NCI-H128 (cell line): ENCODE measurements around the gene LENG8.

Experiments
- DNase-seq: peaks from one replicate; lab custom pipeline; 2025; ENCODE audit not compliant: unreplicated experiment; lab: John Stamatoyannopoulos, UW

The LENG8 gene

DNA sequence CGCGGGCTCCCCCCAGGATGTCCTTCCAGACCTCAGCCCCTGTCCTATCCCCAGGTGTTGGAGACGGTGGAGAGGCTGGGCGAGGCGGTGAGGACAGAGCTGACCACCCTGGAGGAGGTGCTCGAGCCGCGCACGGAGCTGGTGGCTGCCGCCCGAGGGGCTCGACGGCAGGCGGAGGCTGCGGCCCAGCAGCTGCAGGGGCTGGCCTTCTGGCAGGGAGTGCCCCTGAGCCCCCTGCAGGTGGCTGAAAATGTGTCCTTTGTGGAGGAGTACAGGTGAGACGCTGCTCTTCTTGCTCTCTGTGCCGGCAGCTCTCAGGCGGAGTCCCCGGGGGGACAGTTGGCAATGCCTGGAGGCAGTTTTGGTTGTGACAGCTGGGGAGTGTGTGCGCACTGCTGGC, 26.9 kb upstream of the LENG8 start:
- no peak for DNase-seq

- DNase-seq: no peak
Observed at GRCh38 chr19:54424201-54424600, 24.8 kb upstream of the LENG8 start.

DNA sequence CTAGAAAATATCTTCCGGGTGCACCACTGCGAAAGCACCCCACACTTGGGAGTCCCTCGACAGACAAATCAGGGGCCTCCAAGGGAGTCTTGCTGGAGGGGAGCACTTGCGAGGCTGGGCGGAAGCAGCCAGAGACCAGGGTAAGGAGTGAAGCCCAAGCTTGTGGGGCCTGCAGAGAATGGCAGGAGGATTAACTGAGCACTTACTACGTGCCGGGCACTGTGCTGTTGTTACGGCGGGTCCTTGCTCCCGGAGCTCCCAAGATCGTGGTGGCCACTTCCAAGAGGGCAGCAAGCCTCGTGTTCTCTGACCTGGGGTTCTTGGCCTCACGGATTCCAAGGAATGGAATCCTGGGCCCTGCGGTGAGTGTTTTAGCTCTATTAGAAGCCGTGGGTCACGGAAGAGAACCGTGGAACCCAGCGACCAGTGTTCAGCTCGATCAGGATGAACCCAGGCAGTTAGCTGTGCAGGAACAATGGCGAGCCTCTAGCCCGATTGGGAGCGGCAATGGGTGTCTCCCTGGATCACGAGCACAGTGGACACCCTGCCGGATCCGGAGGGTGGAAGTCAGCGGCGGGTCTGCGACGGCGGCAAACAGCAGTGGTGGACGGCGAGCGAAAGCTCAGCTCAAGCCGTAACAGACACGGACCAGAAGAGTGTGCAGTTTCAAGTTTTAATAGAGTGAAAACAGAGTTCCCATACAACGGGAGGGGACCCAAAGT, 24.2 kb upstream of the LENG8 start:
- DNase-seq: no peak

DNA sequence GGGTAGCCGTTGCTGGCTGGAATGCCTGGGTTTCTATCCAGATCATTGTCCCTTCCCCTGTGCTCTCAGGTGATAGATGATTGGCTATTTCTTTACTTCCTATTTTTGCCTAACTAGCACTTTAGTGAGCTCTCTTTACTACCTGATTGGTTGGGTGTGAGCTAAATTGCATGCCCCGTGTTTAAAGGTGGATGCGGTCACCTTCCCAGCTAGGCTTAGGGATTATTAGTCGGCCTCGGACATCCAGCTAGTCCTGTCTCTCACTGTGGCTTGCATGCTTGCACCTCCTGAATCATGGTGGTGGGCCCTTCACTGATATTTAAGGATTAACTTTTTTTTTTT, 23.6 kb upstream of the LENG8 start:
- DNase-seq: no peak

DNA sequence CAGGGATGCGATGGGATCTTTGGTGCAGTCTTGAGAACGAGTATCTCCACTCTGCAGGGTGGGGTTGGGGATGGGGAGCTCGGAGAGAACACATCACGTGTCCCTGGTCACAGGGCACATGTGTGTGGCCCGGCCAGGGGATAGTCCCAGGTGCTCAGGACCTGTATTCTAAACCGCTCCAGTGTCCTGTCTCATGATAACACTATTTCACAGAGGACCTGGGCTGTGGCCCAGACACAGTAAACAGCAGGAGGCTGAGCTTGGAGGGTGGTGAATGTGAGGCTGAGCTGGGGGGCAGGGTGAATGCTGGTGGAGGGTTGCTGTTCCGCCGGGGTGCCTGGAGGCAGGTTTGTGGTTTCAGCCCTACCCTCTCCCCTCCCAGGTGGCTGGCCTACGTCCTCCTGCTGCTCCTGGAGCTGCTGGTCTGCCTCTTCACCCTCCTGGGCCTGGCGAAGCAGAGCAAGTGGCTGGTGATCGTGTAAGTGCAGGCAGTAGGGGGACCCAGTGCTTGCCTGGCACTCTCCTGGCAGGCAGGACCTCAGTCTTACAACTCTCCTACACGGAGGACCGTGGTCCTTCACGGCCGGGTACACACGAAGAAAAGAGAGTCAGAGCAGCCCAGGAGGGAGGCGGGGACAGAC, 22.6 kb upstream of the LENG8 start:
- no peak for DNase-seq

DNA sequence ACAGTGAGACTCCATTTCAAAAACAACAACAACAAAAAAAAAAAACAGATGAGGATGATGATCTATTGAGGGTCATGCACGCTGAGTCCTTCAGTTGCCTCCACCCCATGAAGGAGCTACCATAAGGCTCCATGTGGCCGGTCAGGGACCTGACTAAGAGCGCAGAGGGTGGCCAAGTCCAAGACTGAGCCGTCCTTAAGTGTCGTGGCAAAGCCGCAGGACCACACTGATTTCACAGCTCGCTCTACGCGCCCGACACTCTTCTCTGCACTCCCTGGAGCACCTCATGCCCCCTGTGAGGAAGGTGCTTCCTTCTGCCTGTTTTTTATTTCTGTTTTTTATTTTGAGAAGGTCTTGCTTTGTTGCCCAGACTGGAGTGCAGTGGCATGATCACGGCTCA, 21.4 kb upstream of the LENG8 start:
- no peak for DNase-seq

DNA sequence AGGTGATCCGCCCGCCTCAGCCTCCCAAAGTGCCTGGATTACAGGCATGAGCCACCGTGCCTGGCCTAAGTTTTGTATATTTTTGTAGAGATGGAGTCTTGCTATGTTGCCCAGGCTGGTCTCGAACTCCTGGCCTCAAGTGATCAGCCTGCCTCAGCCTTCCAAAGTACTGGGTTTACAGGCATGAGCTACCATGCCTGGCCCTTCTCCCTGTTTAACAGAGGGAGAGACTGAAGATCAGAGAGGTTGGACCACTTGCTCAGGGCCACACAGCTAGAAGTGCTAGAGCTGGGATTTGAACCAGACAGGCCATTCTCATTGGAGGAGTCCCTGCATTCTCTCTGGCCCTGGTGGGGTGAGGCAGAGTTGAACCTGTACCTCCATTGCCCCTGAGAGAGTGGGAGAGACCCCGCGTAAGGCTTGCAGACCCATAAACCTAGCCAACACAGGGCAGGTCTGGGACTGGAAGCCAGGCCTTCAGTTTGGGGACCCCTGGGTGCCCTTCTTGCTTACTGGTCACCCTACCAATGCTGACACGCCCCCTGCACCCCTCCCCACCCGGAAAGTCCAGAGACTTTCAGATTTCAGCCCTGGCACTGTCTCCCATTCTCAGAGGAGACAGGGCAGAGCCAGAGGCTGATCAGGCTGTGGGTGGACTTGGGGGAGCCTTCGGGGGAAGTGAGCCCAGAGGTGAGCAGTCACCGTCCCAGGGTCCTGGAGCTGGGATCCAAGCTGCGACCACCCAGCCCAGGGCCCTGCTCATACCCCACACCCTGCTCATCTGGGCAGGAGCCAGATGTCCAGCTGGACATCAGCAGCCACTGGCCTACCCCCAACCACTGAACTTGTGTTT, 20.4 kb upstream of the LENG8 start:
- no peak for DNase-seq

DNA sequence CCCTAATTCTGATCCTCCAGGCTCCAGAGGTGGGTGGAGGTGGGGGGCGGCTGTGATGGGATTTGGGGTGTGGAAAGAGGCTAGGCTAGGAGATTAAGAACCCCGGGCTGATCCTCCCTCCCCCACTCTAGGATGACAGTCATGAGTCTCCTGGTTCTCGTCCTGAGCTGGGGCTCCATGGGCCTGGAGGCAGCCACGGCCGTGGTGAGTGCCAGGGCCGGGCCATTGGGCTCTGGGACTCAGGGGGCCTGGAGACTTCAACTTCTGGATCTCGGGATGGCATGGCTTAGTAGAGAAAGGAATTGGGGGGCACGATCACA, 19.9 kb upstream of the LENG8 start:
- no peak for DNase-seq

DNA sequence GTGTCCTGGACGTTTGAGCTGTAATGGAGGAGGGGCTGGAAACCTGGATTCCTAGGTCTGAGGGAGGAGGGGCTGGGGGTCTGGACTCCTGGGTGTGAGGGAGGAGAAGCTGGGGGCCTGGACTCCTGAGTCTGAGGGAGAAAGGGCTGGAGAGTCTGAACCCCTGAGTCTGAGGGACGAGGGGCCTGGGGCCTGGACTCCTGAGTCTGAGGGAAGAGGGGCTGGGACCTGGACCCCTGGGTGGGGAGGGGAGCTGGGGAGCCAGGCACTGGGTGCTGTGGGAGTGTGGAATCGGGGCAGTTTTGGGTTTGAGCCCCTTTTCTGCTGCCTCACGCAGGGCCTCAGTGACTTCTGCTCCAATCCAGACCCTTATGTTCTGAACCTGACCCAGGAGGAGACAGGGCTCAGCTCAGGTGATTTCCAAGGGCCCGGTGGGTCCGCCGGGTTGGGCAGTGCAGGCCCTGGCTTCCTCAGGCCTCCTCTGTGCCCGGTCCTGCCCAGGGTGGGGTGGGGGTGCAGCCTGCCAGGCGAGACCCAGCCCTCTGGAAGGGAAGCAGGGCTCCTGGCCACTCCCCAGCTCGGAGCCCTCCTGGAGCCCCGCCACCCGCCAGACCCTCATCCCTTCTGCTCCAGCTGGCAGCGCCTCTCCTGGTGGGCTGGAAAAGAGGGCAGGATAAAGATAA, 19.3 kb upstream of the LENG8 start:
- no peak for DNase-seq

GRCh38 chr19:54430306-54431254, 18.4 kb upstream of the LENG8 start:
- no peak for DNase-seq

GRCh38 chr19:54431255-54431838, 17.7 kb upstream of the LENG8 start:
- DNase-seq: no peak

DNA sequence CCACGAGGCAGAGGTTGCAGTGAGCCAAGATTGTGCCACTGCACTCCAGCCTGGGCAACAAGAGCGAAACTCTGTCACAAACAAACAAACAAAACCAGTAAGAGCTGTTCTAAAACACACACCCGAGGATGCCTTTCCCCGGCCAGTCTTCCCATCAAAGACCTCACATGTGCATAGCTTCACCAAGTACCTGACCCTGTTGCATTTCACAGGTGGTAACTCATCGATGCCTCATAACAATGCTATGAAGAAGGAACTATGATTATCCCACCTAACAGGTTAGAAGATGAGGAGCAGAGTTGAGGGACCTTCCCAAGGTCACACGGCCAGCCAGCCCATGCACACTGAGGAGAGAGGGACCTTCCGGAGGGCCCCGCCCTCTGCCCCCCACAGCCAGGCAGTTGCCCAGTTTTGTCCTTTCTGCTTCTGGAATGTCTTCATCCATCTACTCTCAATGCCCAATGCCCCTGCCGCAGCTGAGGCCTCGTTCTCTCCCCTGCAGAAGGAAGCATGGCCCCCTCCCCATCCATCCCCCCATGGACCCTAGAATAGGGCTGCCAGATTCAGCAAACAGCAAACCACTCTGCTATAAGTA, 16.8 kb upstream of the LENG8 start:
- DNase-seq: no peak

DNA sequence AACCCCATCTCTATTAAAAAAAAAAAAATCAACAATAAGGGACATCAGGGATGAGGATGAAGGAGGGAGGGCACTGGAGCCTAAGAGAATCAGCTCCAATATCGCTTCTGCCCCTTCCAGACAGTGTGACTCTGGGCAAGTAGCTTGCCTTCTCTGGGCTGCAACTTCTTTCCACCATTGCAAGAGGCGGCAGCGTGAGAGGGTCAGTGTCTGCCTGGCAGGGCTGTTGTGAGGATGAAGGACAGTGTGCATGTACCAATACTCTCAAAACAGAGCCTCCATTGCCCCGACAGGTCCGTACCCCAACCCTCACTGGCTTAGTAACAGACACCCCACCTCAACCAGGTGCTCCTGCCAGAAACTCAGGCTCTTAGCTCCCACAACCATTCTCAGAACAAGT, 15.3 kb upstream of the LENG8 start:
- DNase-seq: no peak

DNA sequence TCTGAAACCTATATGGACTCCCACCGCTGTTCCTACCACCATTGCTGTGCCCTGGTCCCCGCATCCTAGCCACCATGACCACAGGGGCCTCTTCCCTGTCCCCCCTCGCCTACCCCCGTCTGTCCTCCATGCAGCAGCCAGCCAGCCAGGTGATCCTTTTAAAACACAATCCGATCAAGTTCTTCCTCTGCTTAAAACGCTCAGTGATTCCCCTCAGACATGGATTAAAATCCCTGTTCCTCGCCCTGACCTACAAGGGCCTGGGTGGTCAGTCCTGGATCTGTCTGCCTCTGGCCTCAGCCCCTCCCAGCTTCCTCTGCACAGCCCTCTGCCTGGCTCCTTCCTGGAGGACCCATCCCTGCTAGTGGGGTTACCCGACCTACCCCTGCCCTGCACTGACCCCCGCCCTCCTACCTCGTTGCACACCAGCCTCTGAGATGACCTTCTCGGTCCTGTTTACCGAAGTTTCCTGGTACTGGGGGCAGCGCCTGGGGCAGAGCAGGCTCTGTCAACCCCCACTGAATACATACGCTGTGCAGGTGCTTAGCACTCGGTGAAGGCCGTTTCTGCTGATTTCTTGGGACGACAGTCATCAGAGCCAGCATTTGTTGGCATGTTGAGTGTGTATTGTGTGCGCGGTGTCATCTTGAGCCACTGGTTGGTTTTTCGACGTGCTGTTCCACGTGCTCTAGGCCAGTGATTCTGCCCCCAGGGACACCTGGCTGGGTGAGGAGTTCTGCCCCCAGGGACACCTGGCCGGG, 14.7 kb upstream of the LENG8 start:
- no peak for DNase-seq

GRCh38 chr19:54434873-54435214, 14.2 kb upstream of the LENG8 start:
- DNase-seq: no peak

- DNase-seq: no peak
Observed at GRCh38 chr19:54435551-54436016, 13.4 kb upstream of the LENG8 start.

DNA sequence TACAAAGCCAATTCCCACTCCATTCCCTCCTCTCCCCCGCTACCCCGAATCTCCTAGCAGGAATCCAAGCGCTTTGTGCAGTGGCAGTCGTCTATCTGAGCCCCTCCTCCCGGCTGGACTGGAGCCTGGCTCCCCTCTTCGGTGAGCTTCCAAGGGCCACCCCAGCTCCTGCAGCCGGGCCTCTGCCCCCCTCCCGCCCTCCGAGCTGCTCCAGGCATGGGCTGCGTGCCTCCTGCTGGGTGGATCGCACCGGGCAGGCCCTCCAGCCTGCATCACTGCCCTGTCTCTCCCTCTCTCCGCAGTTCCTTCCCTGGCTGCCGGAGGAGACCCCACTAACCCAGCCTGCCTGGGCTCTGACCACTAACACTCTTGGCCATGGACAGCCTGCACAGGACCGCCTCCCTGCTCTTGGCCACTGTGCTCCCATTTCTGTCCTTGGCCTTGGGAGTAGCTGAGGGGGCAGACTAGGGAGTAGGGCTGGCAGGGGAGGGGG, 12.9 kb upstream of the LENG8 start:
- DNase-seq: no peak

GRCh38 chr19:54436628-54437252, 12.3 kb upstream of the LENG8 start:
- DNase-seq: no peak
